Astrocyte (in vitro differentiated cells and primary cell): Measurements from ENCODE around the gene VEPH1. TPM values are rescaled to one million over a fixed set of nuclear protein-coding genes. Genes with fewer than 3 reads are reported as not detected.
A peak's percentile ranks its signal among the peaks of the same experiment; 100 is the strongest.

Experiments used
- DNase-seq: peaks from one replicate; pipeline ENCODE4 v3.0.0-alpha.2; 2010; ENCODE audit warnings: low read depth
- FAIRE-seq: peaks from 2 replicates; lab custom pipeline; 2011; peaks lifted over from hg19 to GRCh38; lab: Jason Lieb, UNC
- H2AFZ ChIP-seq: 2 replicates; pipeline ENCODE4 v1.6.0; 2012; ENCODE audit warnings: low read depth, low read length, inconsistent platforms
- H3K27ac ChIP-seq: 2 replicates; pipeline ENCODE4 v1.5.1; 2011; ENCODE audit warnings: low read depth, low read length, inconsistent platforms
- H3K27me3 ChIP-seq: 2 replicates; pipeline ENCODE4 v1.6.0; 2011; ENCODE audit warnings: low read length, inconsistent platforms; ENCODE audit not compliant: insufficient read depth
- H3K36me3 ChIP-seq: 2 replicates; pipeline ENCODE4 v1.5.1; 2011; ENCODE audit warnings: low read length, inconsistent platforms; ENCODE audit not compliant: insufficient read depth
- H3K4me1 ChIP-seq: 2 replicates; pipeline ENCODE4 v1.5.1; 2011; ENCODE audit warnings: low read length, inconsistent platforms; ENCODE audit not compliant: insufficient read depth
- H3K4me2 ChIP-seq: 2 replicates; pipeline ENCODE4 v1.6.0; 2012; ENCODE audit warnings: low read length, inconsistent platforms
- H3K4me3 ChIP-seq: 2 replicates; pipeline ENCODE4 v1.5.1; 2011; ENCODE audit warnings: low read depth, mild to moderate bottlenecking, low read length, inconsistent platforms; ENCODE audit not compliant: insufficient read depth
- H3K79me2 ChIP-seq: 2 replicates; pipeline ENCODE4 v1.6.0; 2012; ENCODE audit warnings: mild to moderate bottlenecking, low read length, inconsistent platforms; ENCODE audit not compliant: insufficient read depth
- H3K9ac ChIP-seq: 2 replicates; pipeline ENCODE4 v1.6.0; 2012; ENCODE audit warnings: mild to moderate bottlenecking, low read length, inconsistent platforms
- H3K9me3 ChIP-seq: 2 replicates; pipeline ENCODE4 v1.5.1; 2012; ENCODE audit warnings: low read depth, mild to moderate bottlenecking, low read length, inconsistent platforms; ENCODE audit not compliant: insufficient read depth
- H4K20me1 ChIP-seq: 2 replicates; pipeline ENCODE4 v1.6.0; 2012; ENCODE audit warnings: low read length, inconsistent platforms; ENCODE audit not compliant: insufficient read depth
- H3K27ac Mint-ChIP-seq: one replicate; pipeline ENCODE4 v1.8.0; 2021; ENCODE audit warnings: mild to moderate bottlenecking, mixed read lengths; ENCODE audit not compliant: unreplicated experiment
- H3K27me3 Mint-ChIP-seq: one replicate; pipeline ENCODE4 v1.8.0; 2021; ENCODE audit warnings: low read depth, mixed read lengths; ENCODE audit not compliant: unreplicated experiment
- H3K36me3 Mint-ChIP-seq: one replicate; pipeline ENCODE4 v1.8.0; 2021; ENCODE audit warnings: low read depth, mixed read lengths; ENCODE audit not compliant: unreplicated experiment
- H3K4me1 Mint-ChIP-seq: one replicate; pipeline ENCODE4 v1.8.0; 2021; ENCODE audit warnings: low read depth, mixed read lengths; ENCODE audit not compliant: unreplicated experiment
- H3K4me3 Mint-ChIP-seq: one replicate; pipeline ENCODE4 v1.8.0; 2021; ENCODE audit warnings: mild to moderate bottlenecking, moderate library complexity, mixed read lengths; ENCODE audit not compliant: unreplicated experiment
- H3K9me3 Mint-ChIP-seq: one replicate; pipeline ENCODE4 v1.8.0; 2021; ENCODE audit warnings: mild to moderate bottlenecking, mixed read lengths; ENCODE audit not compliant: unreplicated experiment
- CTCF ChIP-seq: IDR thresholded peaks from 2 replicates; pipeline ENCODE4 v1.5.1; 2011; ENCODE audit warnings: low read depth, mild to moderate bottlenecking, inconsistent platforms, low read length, moderate library complexity; ENCODE audit not compliant: insufficient read depth
- EZH2 ChIP-seq: IDR thresholded peaks from 2 replicates; pipeline ENCODE4 v1.6.1; 2012; ENCODE audit warnings: mild to moderate bottlenecking, low read length, inconsistent platforms; ENCODE audit not compliant: insufficient read depth
- total RNA-seq: library from RNA; stranded (reverse); gene quantifications from 2 replicates; pipeline ENCODE4 v1.2.1, GENCODE V29; 2021

Gene VEPH1
- total RNA-seq, 1 donor from 2014 or later, result 9.4 TPM

GRCh38 chr3:157235291-157235690 lies 267.9 kb downstream of the VEPH1 start:
- Histone ChIP-seq H3K9me3 (no peaks in the 10 kb centered on the region), H3K9ac (no peak overlapping the region), H2AFZ (no peak overlapping the region), H3K4me1 (no peaks in the 10 kb centered on the region), H3K27ac (no peak overlapping the region), H3K27me3 (no peaks in the 10 kb centered on the region), H3K4me2 (no peak overlapping the region), H3K79me2 (no peaks in the 10 kb centered on the region), H3K4me3 (no peak overlapping the region), H4K20me1 (no peaks in the 10 kb centered on the region), H3K36me3 (no peaks in the 10 kb centered on the region)
- Mint-ChIP-seq H3K9me3 (no peaks in the 10 kb centered on the region), H3K27me3 (no peaks in the 10 kb centered on the region), H3K36me3 (no peaks in the 10 kb centered on the region), H3K4me1 (peaks cover 9% of the 10 kb centered on the region), H3K4me3 (no peak overlapping the region), H3K27ac (no peak overlapping the region)
- TF ChIP-seq EZH2 (no peak), CTCF (no peak)
- DNase-seq (no peak), FAIRE-seq (no peak)

GRCh38 chr3:157233923-157234322 lies 269.3 kb downstream of the VEPH1 start:
- Mint-ChIP-seq H3K27ac (no peak overlapping the region), H3K4me3 (no peak overlapping the region), H3K27me3 (peaks cover 1% of the 10 kb centered on the region), H3K36me3 (no peaks in the 10 kb centered on the region), H3K9me3 (no peaks in the 10 kb centered on the region), H3K4me1 (peaks cover 5% of the 10 kb centered on the region)
- no peaks in the 10 kb centered on the region for H3K79me2 ChIP-seq
- TF ChIP-seq CTCF (no peak), EZH2 (no peak)
- H3K4me2 ChIP-seq, result no peak overlapping the region
- no peaks in the 10 kb centered on the region for H3K4me1 ChIP-seq
- no peak for DNase-seq
- no peaks in the 10 kb centered on the region for H3K9me3 ChIP-seq
- no peaks in the 10 kb centered on the region for H4K20me1 ChIP-seq
- no peak overlapping the region for H3K9ac ChIP-seq
- FAIRE-seq, result no peak
- H2AFZ ChIP-seq, result no peak overlapping the region
- no peaks in the 10 kb centered on the region for H3K27me3 ChIP-seq
- no peak overlapping the region for H3K27ac ChIP-seq
- no peaks in the 10 kb centered on the region for H3K36me3 ChIP-seq
- no peak overlapping the region for H3K4me3 ChIP-seq

DNA sequence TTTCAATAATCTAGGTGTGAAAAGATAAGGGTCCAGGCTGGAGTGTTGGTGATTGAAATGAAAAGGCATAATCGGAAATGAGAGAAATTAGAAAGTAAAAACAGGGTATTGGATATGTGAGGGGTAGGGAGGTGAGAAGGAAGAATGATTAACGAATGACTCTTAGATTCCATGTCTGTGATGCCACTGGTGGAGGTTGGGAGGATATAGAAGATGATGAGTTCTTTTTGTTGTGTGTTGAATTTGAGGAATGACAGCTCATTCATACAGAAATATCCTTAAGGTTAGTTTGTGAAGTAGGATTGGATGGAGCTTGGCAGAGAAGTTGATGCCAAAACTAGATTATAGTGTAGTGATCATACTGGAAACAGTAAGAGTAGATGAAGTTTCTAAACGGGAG lies 271.1 kb downstream of the VEPH1 start:
- no peaks in the 10 kb centered on the region for H4K20me1 ChIP-seq
- Mint-ChIP-seq H3K27me3 (peaks cover 5% of the 10 kb centered on the region), H3K36me3 (no peaks in the 10 kb centered on the region), H3K9me3 (peaks cover 3% of the 10 kb centered on the region), H3K4me1 (peaks cover 5% of the 10 kb centered on the region), H3K27ac (peak overlapping the region; percentile 12), H3K4me3 (no peak overlapping the region)
- H3K36me3 ChIP-seq, result no peaks in the 10 kb centered on the region
- DNase-seq, result no peak
- no peak overlapping the region for H3K4me2 ChIP-seq
- no peaks in the 10 kb centered on the region for H3K27me3 ChIP-seq
- no peak for FAIRE-seq
- no peak overlapping the region for H3K27ac ChIP-seq
- H3K9ac ChIP-seq, result no peak overlapping the region
- H2AFZ ChIP-seq, result no peak overlapping the region
- no peaks in the 10 kb centered on the region for H3K9me3 ChIP-seq
- H3K4me1 ChIP-seq, result no peaks in the 10 kb centered on the region
- H3K4me3 ChIP-seq, result no peak overlapping the region
- no peak for TF ChIP-seq CTCF
- TF ChIP-seq EZH2, result no peak
- no peaks in the 10 kb centered on the region for H3K79me2 ChIP-seq
